NOMO-1 treated with dmso at 0.1 percent for 144 hours (cell line): ENCODE results near the gene GRIA4.
"Not testable (repeated sequence)": the region's sequence is repeated elsewhere in the genome, so short reads cannot be mapped to it uniquely, and the experiment has no call there.

Experiments
- DNase-seq: peaks from one replicate; lab custom pipeline; 2025; ENCODE audit not compliant: unreplicated experiment; lab: John Stamatoyannopoulos, UW

The GRIA4 gene

DNA sequence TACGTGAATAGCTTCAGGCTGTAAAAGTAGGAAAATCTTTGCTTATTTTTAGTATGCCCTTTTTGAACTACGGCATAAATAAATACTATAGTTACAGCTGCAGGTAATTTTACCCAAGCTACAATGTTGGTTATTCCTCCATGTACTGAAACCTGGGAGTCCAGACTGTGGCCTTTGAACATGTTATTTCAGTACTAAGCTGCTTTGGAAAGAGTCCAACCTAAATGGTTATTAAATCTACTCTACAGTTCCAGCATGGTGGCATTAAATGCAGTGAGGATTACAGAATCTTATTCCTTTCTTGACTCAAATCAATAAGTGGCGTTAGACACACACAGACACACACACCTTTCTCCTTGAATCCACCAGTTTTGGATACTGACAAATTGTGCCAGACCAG lies 247.1 kb downstream of the GRIA4 start:
- DNase-seq, result no peak

DNA sequence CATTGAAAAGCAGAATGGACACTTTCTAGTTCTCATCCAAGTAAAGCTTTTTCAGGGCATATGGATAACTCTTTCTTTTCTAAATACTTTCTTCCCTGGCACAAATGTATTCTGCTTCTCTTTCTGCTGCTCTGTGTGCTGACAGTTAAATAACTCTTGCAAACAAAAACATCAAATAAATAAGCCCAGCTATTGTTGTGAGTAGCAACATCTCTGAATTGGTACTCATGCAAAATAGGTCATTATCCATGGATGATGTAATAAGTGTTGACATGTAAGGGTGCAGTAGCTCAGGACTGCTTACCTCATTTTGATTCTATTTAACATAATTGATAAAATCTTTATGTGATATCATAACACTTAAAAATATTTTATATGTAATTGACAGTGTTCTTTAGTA lies 247.9 kb downstream of the GRIA4 start:
- DNase-seq, result no peak

DNA sequence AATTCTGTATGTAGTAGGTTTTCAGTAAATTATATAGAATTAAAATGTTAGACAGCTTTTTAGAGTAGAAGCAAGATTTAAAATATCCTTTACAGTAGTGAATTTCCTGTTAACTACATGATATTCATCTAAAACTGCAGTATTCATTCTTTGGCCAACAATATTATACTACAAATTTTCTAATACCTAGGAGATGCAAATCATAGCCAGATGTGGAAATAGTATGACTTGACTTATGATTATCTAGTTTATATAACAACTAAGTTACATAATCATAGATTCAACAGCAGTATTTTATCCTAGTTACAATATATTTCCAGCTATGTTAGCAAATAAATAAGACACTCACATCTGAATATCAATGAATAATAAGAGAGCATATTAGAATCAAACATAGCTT lies 249.0 kb downstream of the GRIA4 start:
- DNase-seq, result no peak

DNA sequence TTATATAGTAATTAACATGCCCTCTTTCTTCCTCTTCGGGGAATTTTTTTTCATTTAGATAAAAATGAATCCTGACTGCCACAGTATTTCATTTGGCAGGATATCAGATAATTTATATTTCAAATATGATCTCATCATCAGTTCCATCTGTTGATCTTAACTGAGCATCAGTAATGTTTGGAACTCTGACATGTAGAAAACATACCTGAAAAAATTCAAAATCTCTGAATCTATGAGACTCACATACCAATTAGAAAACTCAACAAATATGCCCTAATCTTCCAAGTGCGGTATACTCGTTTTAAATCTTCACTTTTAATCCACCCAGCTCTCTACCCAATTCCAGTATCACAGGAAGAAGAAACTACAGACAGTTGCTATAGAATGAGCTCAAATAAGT lies 250.2 kb downstream of the GRIA4 start:
- no peak for DNase-seq

DNA sequence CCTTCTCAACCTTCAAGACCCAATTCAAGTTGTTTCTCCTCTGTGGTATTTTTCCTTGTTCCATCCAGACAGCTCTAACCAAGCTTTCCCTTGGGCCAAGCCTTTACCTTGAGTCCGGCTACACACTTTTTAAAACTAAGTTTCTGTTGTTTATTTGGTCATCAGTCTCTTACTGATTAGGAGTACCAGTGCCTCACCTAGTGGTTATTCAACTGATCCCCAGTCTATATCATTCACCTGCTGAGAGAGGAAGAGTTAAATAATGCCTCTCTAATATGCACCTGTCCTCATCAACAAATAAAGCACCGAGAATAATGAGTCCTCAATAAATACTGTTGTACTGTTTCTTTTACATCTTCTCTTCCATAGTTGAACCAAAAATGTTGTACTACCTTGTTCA lies 251.4 kb downstream of the GRIA4 start:
- DNase-seq, result no peak

DNA sequence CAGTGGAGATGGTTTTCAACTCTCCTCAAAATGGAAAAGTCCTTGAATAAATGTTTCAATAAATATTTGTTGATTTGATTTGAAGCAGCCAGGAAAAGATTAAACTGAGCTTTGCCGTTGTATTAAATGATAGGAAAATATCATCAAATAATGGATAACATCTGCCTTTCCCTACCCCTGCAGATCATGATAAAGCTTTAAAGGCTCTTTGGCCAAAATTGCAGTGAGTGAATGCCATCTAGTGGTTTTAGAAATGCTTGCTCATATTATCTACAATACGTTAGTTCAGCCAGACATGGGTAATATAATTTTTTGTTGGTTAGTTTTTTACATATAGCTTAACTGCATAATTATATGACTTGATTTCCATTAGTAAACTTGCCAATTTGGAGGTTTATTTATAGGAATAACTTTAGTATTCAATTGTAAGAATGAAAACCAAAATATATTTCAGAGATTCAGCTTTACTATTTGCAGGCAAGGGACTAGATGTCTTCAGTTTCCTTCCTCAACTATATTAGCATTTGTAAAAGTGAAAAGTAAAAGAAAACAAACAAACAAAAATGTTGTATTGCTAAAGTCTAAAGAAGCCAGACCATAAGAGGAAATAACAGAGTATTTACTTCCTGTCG lies 253.0 kb downstream of the GRIA4 start:
- DNase-seq, result no peak

DNA sequence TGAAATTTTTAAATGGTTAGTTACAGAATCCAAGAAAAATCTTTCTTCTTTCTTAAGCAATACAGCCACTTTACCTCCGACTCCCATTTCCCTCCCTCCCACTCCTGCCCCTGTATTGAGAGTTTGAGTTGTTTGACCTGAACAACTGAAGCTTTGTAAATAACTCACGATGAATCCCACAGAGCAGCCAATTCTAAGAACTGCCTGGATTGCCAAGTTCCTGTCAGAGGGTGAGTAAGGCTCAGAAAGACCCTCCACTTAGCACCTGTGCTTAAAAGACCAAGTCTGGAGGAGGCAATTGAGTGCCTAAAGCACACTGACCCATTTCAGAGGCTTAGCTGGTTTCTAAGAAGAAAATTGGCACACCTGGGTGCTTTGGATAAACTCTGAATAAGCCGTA lies 253.7 kb downstream of the GRIA4 start:
- DNase-seq, result no peak

DNA sequence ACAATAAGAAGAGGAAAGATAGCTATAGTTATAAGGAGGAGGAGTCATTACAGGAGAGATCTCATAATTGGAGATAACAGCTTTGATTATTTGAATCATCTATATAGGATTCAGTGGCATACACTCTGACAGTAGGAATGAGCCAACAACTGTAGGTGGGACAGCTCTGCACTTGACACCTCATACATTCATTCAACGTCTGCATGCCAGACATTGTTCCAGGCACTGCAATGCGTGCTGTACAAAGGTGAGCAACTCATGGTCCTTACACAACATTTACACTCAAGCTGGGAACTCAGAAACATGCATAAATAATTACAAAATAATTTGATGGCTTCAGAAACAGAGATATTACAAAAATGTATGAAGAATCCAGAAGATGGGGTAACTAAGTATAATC lies 257.9 kb downstream of the GRIA4 start:
- DNase-seq, result no peak

DNA sequence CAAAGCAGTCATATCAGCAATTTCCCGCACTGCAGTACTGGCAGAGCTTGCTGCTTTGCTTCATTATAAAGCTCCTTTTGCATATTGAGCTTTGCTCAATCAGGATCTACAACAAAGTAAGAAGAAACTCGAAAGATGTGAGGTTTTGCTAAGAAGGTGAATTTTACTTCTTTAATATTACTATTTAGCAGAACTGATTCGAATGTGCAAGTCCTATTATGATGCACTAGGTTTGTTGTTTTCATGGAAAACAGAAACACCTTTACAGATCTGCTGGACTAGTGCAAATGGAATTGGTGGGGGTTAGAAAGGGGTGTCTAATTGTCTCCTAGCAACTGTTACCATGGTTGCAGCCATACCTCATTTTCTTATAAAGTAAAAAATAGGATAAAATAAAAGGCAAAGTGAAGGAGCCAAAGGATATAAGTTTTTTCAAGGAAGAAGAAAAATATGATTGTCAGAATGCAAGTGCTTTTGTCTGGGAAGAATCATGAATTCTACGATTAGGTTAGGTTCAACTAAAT lies 259.0 kb downstream of the GRIA4 start:
- DNase-seq, result no peak

DNA sequence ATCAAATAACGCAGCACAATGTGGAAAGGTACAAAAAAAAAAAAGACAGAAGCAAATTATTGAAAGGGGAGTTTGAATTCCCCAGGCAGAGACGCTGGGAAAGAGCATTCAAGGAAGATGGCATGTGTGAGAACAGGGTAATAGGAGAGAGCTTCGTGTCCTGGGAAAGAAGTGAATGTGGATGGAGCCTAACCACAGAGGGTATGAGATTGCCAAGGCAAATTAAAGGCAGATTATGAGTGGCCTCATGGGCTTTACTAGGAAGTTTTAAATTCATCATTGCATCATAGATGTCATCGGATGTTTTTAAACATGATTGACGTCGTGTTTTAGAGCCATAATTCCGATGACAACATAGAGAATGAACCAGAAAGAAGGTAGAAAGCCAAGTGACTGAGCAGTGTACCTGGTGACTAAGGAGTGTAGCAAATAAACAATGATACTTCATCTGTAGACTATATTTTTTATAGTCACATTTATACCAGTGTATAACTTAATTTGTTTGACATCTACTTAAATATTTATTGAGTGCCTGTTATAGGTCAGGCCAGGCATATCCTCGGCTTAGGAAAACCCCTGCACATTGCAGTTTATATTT lies 260.7 kb downstream of the GRIA4 start:
- no peak for DNase-seq

DNA sequence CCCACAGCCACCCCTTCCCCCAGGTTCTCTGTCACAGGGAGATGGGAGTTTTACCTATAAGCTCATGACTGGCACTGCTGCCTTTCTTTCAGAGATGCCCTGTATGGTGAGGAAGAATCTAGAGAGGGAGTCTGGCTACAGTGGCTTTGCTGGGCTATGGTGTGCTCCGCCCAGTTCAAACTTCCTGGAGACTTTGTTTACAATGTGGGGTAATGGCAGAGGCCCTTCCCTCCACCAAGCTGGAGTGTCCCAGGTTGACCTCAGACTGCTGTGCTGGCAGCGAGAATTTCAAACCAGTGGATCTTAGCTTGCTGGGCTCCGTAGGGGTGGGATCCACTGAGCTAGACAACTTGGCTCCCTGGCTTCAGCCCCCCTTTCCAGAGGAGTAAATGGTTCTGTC lies 268.6 kb downstream of the GRIA4 start:
- DNase-seq, result no peak

DNA sequence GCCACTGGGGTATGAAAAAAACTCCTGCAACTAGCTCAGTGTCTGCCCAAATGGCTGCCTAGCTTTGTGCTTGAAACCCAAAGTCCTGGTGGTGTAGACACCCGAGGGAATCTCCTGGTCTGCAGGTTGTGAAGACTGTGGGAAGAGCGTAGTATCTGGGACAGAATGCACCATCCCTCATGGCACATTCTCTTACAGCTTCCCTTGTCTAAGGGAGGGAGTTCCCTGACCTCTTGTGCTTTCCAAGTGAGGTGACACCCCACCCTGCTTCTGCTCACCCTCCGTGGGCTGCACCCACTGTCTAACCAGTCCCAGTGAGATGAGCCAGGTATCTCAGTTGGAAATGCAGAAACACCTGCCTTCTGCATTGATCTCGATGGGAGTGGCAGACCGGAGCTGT lies 269.1 kb downstream of the GRIA4 start:
- not testable (repeated sequence) for DNase-seq

DNA sequence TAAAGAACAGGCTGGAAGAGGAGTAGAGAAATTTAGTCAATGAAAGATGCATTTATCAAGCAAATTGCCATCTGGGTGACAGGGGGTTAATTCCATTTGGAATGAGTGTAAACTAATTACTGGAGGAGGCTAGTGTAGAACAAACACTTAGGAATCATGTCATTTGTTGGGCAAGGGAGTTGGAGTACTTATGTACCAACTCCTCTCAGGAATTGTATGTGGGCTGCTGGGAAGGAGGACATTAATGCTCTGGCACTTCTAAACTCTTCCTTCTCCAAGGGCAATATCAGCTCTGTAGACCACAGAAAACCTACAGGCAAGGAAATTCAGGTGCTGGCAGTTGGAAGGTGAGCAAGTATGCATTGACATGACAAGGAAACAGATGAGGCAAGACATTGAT lies 271.2 kb downstream of the GRIA4 start:
- no peak for DNase-seq

DNA sequence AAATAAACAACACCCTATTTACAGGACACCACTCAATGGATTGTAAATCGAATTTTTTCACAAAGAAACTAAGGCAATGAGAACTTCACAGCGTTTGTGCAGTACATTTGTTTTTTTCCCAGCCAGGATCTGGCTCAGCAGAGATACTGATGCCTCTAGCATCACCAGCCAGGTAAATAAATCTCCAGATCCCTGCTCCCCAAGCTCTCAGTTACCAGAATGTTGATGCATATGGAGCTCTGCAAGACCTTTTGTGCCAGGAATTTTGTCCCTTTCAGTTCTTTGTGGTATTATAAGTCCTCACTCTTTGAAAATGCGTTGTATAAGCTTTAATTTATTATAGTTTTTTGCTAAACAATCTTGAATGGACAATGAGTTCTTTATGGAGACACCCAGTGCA lies 274.6 kb downstream of the GRIA4 start:
- DNase-seq, result no peak

DNA sequence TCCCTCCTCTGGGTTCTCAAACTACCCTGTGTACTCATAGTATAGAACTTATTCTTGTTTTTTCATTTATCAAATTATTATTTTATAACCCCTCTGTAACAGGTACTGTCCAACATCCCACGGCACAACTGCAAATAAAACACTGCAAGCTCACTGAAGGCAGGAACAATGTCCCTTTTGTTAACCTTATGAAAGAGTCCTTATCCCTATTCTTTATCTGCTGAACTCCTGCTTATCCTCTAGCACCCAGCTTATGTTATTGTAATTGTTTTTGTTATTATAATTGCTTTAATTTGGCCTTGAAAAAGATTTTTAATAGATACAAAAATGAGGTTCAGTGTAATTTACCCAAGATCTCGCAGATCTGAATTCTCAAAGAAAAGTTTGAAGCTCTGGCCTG lies 281.8 kb downstream of the GRIA4 start:
- no peak for DNase-seq

DNA sequence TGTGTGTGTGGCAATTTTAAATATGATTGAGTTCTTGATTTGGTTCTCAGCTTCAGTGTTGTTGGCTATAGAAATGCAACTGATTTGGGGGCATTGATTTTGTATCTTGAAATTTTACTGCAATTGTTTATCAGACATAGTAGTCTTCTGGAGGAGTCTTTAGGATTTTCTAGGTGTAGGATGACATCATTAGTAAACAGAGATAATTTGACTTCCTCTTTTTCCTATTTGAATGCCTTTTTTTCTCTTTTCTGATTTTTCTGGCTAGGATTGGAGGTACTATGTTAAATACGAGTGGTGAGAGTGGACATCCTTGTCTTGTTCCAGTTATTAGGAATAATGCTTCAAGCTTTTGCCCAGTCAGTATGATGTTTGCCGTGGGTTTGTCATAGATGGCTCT lies 287.3 kb downstream of the GRIA4 start:
- no peak for DNase-seq

DNA sequence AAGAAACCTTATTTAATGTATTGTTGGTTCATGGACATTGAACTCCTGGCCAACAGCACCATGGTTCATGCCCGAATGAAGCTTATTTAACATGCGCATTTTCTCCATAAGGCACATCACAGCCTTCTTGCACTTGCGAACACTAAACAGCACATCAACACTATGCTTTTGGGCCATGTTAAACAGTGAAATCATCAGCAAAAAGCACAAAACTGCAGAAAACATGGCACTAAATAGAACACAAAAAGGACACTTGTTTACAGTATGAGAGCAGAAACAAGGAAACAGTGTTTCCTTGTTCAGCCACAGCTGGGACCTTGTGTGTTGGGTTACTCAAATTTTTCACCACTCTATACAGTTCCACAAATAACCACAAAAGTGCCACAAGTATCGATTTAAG lies 289.9 kb downstream of the GRIA4 start:
- DNase-seq, result no peak

DNA sequence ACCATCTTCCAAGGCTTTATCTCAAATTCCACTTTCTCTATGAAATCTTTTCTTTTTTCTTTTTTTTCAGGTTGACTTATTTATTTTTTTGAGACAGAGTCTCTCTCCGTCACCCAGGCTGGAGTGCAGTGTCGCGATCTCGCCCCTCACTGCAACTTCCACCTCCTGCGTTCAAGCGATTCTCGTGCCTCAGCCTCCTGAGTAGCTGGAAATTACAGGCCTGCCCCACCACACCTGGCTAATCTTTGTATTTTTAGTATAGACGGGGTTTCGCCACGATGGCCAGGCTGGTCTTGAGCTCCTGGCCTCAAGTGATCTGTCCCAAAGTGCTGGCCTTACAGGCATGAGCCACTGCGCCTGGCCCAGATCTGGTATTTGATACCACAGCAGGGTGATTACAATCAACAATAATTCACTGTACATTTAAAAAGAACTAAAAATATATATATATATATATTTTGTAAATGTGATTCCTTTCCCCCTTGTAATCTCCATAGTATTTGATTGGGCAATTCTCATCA lies 290.7 kb downstream of the GRIA4 start:
- DNase-seq, result no peak

DNA sequence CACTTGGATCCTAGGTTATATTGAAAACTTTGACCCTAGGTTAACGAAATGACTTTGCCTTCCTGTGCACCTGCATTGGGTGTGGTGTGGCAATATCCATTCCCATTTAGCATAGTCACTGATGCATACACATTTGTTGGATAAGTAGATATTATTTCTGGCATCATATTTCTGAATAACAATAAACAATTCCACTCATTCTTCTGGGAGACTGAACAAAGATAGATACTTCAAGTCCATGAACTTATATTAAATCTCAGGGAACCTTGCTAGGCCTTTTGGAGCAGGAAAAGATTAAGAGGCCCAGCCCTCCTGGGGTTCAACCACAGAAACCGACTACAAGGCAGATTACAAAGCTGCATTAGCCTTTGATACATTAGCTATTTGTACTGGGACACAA lies 293.2 kb downstream of the GRIA4 start:
- no peak for DNase-seq

DNA sequence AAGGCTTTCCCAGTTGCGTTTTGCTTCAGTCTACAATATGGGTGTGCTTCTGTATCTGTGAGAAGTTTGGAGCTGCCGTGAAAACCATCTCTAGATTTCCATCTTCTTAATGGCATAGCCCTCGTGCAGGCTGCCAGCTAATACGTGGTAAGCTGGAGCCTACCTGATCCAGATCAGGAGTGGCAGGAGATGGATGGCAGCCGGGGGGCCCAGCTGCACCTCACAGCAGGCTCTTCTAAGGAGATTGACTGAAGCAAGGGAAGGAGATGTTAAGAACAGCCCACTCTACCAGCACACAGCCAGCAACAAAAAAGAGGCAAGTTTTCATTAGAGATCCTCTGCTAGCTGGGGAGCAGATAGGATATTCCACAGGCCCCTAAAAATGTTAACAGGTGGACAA lies 296.6 kb downstream of the GRIA4 start:
- DNase-seq, result no peak

DNA sequence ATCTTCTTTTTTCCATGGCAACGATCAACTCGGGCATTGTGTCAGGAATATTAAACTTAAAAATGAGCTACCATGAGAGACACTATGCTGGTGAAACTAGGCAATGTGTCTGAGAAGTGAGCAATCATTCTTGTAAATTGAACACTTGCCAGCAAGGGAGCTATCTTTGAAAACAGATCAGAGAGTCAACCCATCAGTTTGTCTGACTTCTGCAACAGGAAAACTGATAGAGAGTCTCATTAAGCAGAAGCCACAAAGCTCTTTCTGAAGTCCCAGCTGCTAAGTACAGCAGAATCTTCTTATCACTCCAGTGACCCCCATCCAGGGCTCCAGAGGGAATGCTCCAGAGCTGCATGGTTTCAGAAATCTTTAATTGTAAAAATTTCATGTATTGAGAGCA lies 297.4 kb downstream of the GRIA4 start:
- DNase-seq, result no peak

DNA sequence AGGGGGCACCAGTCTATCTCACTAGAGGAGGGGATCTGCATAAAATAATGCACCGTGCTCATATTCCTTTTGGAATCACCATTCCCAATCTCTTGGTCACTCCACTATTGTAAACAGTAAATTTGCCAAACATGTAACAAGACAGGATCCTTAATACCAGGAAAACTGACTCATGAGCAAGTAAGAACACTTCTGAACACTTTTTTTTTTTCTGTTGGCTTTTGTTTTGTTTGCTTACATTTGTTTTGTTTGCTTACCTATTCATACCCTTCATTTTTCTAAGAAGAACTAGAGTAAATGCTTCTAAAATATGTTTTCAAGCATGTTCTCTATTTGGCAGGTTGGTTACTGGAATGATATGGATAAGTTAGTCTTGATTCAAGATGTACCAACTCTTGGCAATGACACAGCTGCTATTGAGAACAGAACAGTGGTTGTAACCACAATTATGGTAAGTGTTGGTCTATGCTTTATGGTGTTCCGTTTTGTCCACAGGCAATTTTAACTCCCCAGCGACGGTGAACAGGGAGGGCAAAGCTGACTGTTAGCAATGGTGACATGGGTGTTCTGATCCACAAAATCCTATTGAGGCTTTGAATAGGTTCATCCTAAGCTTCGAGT lies 300.3 kb downstream of the GRIA4 start:
- DNase-seq, result no peak
